Activated B cell treated with CpG ODN at 0.5 μM for 24 hours (primary cell): ENCODE measurements around the gene NAPA. TPM values are rescaled to one million over a fixed set of nuclear protein-coding genes. Genes with fewer than 3 reads are reported as not detected.

ENCODE experiments used
- ATAC-seq: fragments of 200-7000 bp; cut with Tn5 transposase; one replicate; pipeline ENCODE4 v1.10.0; 2021; ENCODE audit warnings: low read depth, mild to moderate bottlenecking, moderate library complexity
- CTCF ChIA-PET: fragments of 350-600 bp; sonication (Branson Sonifier 250); formaldehyde crosslinking; loops from one replicate; lab custom pipeline; 2021; ENCODE audit warnings: antibody characterized with exemption; lab: Charles Lee
- POLR2A ChIA-PET: fragments of 350-600 bp; sonication (Branson Sonifier 250); formaldehyde crosslinking; loops from one replicate; lab custom pipeline; 2021; ENCODE audit warnings: antibody characterized with exemption; lab: Charles Lee
- DNase-seq: peaks from one replicate; pipeline ENCODE4 v3.0.0; 2022
- H3K27ac Mint-ChIP-seq: one replicate; pipeline ENCODE4 v1.8.0; 2020; ENCODE audit warnings: mixed read lengths
- H3K27me3 Mint-ChIP-seq: one replicate; pipeline ENCODE4 v1.8.0; 2021; ENCODE audit warnings: mixed read lengths
- H3K36me3 Mint-ChIP-seq: one replicate; pipeline ENCODE4 v1.8.0; 2021; ENCODE audit warnings: low read depth, mixed read lengths
- H3K4me1 Mint-ChIP-seq: one replicate; pipeline ENCODE4 v1.8.0; 2021; ENCODE audit warnings: mixed read lengths
- H3K4me3 Mint-ChIP-seq: one replicate; pipeline ENCODE4 v1.8.0; 2020; ENCODE audit warnings: mild to moderate bottlenecking, mixed read lengths
- H3K9me3 Mint-ChIP-seq: one replicate; pipeline ENCODE4 v1.8.0; 2020; ENCODE audit warnings: mixed read lengths
- intact Hi-C: fragments of 100-400 bp; cut with micrococcal nuclease; formaldehyde crosslinking; loops from one replicate; pipeline ENCODE4 v1.15.1; 2024
- total RNA-seq: library from RNA; stranded (reverse); gene quantifications from 2 replicates; pipeline ENCODE4 v1.2.3, GENCODE V29; 2022
- TF ChIP-seq, protein P1 (sequence below): fragments of 200-600 bp; IDR thresholded peaks from one replicate; pipeline ENCODE4 v1.8.0; 2022; ENCODE audit warnings: antibody characterized with exemption, mild to moderate bottlenecking

Gene NAPA
- total RNA-seq, 1 donor from 2014 or later, result 70.6 TPM

DNA sequence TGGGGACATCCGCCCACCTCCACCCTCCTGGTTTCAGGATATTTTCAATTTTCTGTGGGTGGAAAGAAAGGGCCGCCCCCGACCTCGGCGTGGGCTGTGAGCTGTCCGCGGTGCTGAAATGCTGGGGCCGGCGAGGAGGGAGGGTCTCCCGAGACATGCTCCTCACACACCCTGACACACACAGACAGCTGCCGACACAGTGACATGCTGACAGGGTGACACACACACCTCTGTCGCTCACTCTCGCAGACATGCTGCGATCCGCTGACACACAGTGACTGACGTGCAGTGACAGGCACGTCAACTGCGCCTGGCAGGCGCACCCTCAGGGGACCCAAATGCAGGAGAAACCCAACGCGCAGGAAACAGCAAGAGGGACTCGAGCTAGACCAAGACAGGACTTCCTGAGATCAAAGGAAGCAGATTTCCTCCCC lies 70.5 kb downstream of the NAPA start:
- Mint-ChIP-seq H3K36me3 (no peaks in the 10 kb centered on the region), H3K4me3 (no peak overlapping the region), H3K9me3 (peaks cover 6% of the 10 kb centered on the region), H3K27me3 (peaks cover 72% of the 10 kb centered on the region), H3K4me1 (peaks cover 31% of the 10 kb centered on the region), H3K27ac (no peak overlapping the region)
- intact Hi-C loops, result no loop called here
- POLR2A ChIA-PET, result no interaction called here
- TF ChIP-seq, protein P1, sequence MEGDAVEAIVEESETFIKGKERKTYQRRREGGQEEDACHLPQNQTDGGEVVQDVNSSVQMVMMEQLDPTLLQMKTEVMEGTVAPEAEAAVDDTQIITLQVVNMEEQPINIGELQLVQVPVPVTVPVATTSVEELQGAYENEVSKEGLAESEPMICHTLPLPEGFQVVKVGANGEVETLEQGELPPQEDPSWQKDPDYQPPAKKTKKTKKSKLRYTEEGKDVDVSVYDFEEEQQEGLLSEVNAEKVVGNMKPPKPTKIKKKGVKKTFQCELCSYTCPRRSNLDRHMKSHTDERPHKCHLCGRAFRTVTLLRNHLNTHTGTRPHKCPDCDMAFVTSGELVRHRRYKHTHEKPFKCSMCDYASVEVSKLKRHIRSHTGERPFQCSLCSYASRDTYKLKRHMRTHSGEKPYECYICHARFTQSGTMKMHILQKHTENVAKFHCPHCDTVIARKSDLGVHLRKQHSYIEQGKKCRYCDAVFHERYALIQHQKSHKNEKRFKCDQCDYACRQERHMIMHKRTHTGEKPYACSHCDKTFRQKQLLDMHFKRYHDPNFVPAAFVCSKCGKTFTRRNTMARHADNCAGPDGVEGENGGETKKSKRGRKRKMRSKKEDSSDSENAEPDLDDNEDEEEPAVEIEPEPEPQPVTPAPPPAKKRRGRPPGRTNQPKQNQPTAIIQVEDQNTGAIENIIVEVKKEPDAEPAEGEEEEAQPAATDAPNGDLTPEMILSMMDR, result no peak
- CTCF ChIA-PET, result no interaction called here
- ATAC-seq (no peak), DNase-seq (no peak)

DNA sequence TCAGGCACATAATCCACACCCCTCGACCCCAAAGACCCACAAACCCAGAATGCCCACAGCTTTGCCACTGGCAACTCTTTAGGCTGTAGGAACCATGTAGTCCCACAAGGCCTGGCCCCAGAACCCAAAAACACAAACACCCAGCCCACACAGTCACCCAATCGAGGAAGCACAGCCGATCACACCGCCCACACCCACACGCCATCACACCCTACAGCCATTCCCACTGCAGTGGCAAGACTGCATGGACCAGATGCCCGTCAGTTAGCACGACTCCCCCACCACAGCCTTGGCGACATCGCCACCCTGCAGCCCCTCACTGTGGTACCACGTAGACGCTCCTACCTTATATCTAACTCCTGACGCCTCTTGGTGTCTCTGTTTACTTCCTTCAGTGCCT lies 71.5 kb downstream of the NAPA start:
- peaks cover 29% of the 10 kb centered on the region for H3K4me1 Mint-ChIP-seq

DNA sequence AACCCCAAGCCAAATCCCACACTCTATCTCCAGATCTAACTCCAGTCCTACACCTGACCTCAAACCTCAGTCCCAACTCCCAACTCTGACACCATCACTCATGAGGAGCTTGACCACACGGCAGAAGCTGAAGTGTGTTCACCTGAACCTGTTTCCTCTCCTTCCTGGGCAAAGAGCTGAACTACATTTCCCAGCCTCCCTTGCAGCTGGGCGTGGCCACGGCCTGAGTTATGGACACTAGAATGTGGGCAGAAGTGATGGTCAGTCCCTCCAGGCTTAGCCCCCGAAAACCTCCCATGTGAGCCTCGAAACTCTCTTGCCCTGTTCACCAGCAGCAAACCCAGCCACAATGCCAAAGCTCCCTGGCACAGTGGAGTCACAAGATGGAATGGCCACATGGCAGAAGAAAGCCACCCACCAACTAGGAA lies 76.1 kb downstream of the NAPA start:
- Mint-ChIP-seq H3K4me3 (no peak overlapping the region), H3K27ac (no peak overlapping the region), H3K27me3 (peaks cover 68% of the 10 kb centered on the region), H3K36me3 (no peaks in the 10 kb centered on the region), H3K4me1 (peaks cover 7% of the 10 kb centered on the region), H3K9me3 (no peaks in the 10 kb centered on the region)
- DNase-seq (no peak), ATAC-seq (no peak)
- POLR2A ChIA-PET, result interaction anchor here (0.7 kb wide), 1 partner anchor 12 kb away, joined by 4 read pairs; no protein-coding TSS in a partner anchor
- intact Hi-C loops, result no loop called here
- CTCF ChIA-PET, result interaction anchor here (0.7 to 6.7 kb wide), 2 partner anchors 261 to 268 kb away, joined by 3 to 72 read pairs; no protein-coding TSS in a partner anchor
- TF ChIP-seq, protein P1, result no peak

More for the DNA sequence above, 71.5 kb downstream of the NAPA start:
- peaks cover 6% of the 10 kb centered on the region for H3K9me3 Mint-ChIP-seq
- TF ChIP-seq, protein P1, result no peak
- ChIA-PET POLR2A (no interaction called here), CTCF (no interaction called here)
- DNase-seq, result no peak
- ATAC-seq, result no peak
- no peaks in the 10 kb centered on the region for H3K36me3 Mint-ChIP-seq
- peaks cover 71% of the 10 kb centered on the region for H3K27me3 Mint-ChIP-seq
- intact Hi-C loops, result no loop called here
- no peak overlapping the region for H3K27ac Mint-ChIP-seq
- no peak overlapping the region for H3K4me3 Mint-ChIP-seq

Other genes starting within 250 kb of the NAPA start
- gene INAFM1, start 240.2 kb downstream of the NAPA start, total RNA-seq, result 9.8 and 11.8 TPM in 2 replicates
- gene C5AR1, start 205.2 kb downstream of the NAPA start, total RNA-seq, result 1.7 and 2.2 TPM in 2 replicates
- 0.22 and 0.42 TPM in 2 replicates for gene C5AR2, start 182.9 kb downstream of the NAPA start, total RNA-seq
- gene DHX34, start 165.7 kb downstream of the NAPA start, total RNA-seq, result 17.4 and 20.0 TPM in 2 replicates
- not detected in 2 replicates for gene MEIS3, start 95.5 kb downstream of the NAPA start, total RNA-seq
- gene SLC8A2, start 43.2 kb downstream of the NAPA start, total RNA-seq, result not detected in 2 replicates
- gene KPTN, start 30.8 kb downstream of the NAPA start, total RNA-seq, result 8.0 and 8.7 TPM in 2 replicates
- gene ZNF541, start 58.1 kb upstream of the NAPA start, total RNA-seq, result not detected in 2 replicates
- gene BICRA, start 94.1 kb upstream of the NAPA start, total RNA-seq, result 15.9 and 16.0 TPM in 2 replicates
- not detected in 2 replicates for gene EHD2, start 198.4 kb upstream of the NAPA start, total RNA-seq
- 695 and 783 TPM in 2 replicates for gene NOP53, start 230.5 kb upstream of the NAPA start, total RNA-seq